Measurements from ENCODE around the gene FREM3.

DNA sequence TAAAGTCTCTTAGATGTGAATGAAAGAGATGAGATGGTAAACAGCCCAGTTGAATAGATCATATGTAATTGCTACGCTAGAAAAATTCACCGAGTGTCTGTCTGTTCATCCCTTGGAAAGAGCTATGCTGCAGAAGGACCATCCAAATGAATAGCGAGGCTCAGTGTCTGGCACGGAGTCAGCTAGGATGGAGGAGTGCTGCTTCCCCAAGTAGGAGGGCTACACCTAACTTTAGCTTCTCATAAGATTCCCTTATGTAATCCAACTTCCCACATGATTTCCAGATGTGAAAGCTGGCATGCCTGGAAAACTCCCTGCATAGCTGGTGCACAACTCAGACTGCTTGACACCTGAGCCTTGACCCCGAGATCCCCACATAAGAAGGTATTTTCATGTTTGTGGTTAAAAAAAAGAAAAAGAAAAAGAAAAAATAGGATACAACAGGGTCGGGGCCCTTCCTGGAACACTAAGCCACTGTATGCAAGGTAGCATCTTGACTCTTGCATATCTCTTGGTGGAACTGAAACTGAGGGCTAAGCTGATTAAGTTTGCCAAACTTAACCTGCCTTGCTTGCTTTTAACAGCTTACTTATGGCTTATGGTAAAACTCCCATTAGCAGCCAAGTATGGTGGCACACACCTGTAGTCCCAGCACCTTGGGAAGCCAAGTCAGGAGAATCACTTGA lies 82.3 kb downstream of the FREM3 start:
- TF ChIP-seq, protein P1, sequence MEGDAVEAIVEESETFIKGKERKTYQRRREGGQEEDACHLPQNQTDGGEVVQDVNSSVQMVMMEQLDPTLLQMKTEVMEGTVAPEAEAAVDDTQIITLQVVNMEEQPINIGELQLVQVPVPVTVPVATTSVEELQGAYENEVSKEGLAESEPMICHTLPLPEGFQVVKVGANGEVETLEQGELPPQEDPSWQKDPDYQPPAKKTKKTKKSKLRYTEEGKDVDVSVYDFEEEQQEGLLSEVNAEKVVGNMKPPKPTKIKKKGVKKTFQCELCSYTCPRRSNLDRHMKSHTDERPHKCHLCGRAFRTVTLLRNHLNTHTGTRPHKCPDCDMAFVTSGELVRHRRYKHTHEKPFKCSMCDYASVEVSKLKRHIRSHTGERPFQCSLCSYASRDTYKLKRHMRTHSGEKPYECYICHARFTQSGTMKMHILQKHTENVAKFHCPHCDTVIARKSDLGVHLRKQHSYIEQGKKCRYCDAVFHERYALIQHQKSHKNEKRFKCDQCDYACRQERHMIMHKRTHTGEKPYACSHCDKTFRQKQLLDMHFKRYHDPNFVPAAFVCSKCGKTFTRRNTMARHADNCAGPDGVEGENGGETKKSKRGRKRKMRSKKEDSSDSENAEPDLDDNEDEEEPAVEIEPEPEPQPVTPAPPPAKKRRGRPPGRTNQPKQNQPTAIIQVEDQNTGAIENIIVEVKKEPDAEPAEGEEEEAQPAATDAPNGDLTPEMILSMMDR (IDR thresholded peaks at IDR 0.05) = no peak
- TF ChIP-seq ZFX (IDR thresholded peaks at IDR 0.05; ENCODE audit: borderline replicate concordance) = no peak
